T-cell (primary cell): ENCODE measurements around the gene CBY2. TPM values are rescaled to one million over a fixed set of nuclear protein-coding genes. Genes with fewer than 3 reads are reported as not detected.
"Not testable (repeated sequence)": the region's sequence is repeated elsewhere in the genome, so short reads cannot be mapped to it uniquely, and the experiment has no call there.

Source experiments
- ATAC-seq, 4 experiments: fragments of 200-7000 bp in 3 of 4; fragments of 150-1000 bp in 1 of 4; cut with Tn5 transposase; replicated peaks in 1 of 4; 1 replicate in 3 of 4; 2 replicates in 1 of 4; pipeline ENCODE4 v1.10.0; 2021; ENCODE audit warnings: moderate library complexity in 3 of 4, mild to moderate bottlenecking in 2 of 4, moderate number of reproducible peaks in 1 of 4
- CTCF ChIA-PET, 2 donors: fragments of 300-600 bp; sonication (Branson Sonifier 250); formaldehyde crosslinking; loops; one replicate each; lab custom pipeline; 2022; ENCODE audit warnings: antibody characterized with exemption in 2 of 2; lab: Charles Lee
- POLR2A ChIA-PET, 2 donors: fragments of 300-600 bp; sonication (Branson Sonifier 250); formaldehyde crosslinking; loops; one replicate each; lab custom pipeline; 2022; ENCODE audit warnings: antibody characterized with exemption in 2 of 2; lab: Charles Lee
- DNase-seq, 35 experiments: peaks; one replicate each; pipeline versions ENCODE4 v3.0.0 to v3.0.0-alpha.2; 2013 to 2023
- H3K27ac ChIP-seq: one replicate; pipeline ENCODE4 v1.5.1; 2013; ENCODE audit warnings: low read length
- H3K27me3 ChIP-seq, 2 experiments: replicated peaks in 1 of 2; 1 replicate in 1 of 2; 2 replicates in 1 of 2; pipeline versions ENCODE4 v1.6.1 to v1.7.0; 2013; ENCODE audit warnings: low read length in 1 of 2, mixed read lengths in 1 of 2; ENCODE audit not compliant: control insufficient read depth in 2 of 2, insufficient read depth in 2 of 2; ENCODE audit errors: extremely low read depth in 1 of 2
- H3K36me3 ChIP-seq, 2 donors: 1 replicate in 1 of 2; 2 replicates in 1 of 2; pipeline versions ENCODE4 v1.6.1 to v1.7.0; 2013; ENCODE audit warnings: low read length in 1 of 2; ENCODE audit not compliant: control insufficient read depth in 2 of 2, insufficient read depth in 1 of 2; ENCODE audit errors: extremely low read depth in 1 of 2
- H3K4me1 ChIP-seq, 2 experiments: 1 replicate in 1 of 2; 2 replicates in 1 of 2; pipeline versions ENCODE4 v1.6.1 to v1.7.0; 2013; ENCODE audit warnings: low read length in 2 of 2, mixed read lengths in 1 of 2; ENCODE audit not compliant: insufficient read depth in 2 of 2, control insufficient read depth in 1 of 2; ENCODE audit errors: extremely low read depth in 1 of 2
- H3K4me3 ChIP-seq, 2 donors: 1 replicate in 1 of 2; 2 replicates in 1 of 2; pipeline versions ENCODE4 v1.5.1 to v1.7.0; 2013; ENCODE audit warnings: mild to moderate bottlenecking in 2 of 2, low read length in 1 of 2, moderate library complexity in 1 of 2; ENCODE audit not compliant: control insufficient read depth in 1 of 2; ENCODE audit errors: extremely low read depth in 1 of 2
- H3K9me3 ChIP-seq: 2 replicates; pipeline ENCODE4 v1.7.0; 2013
- H3K27ac Mint-ChIP-seq, 2 donors: one replicate each; pipeline ENCODE4 v1.8.0; 2020 to 2021; ENCODE audit warnings: mild to moderate bottlenecking in 2 of 2, mixed read lengths in 2 of 2
- H3K27me3 Mint-ChIP-seq, 2 donors: one replicate each; pipeline ENCODE4 v1.8.0; 2021 to 2022; ENCODE audit warnings: mixed read lengths in 2 of 2
- H3K36me3 Mint-ChIP-seq: one replicate; pipeline ENCODE4 v1.8.0; 2021; ENCODE audit warnings: mixed read lengths
- H3K4me1 Mint-ChIP-seq, 3 donors: one replicate each; pipeline ENCODE4 v1.8.0; 2020 to 2022; ENCODE audit warnings: mixed read lengths in 3 of 3, mild to moderate bottlenecking in 1 of 3
- H3K4me3 Mint-ChIP-seq, 3 donors: one replicate each; pipeline ENCODE4 v1.8.0; 2020 to 2022; ENCODE audit warnings: mild to moderate bottlenecking in 3 of 3, mixed read lengths in 3 of 3, moderate library complexity in 3 of 3
- H3K9me3 Mint-ChIP-seq, 3 donors: one replicate each; pipeline ENCODE4 v1.8.0; 2020 to 2022; ENCODE audit warnings: mixed read lengths in 3 of 3
- WGBS: methylation state at CpG from one replicate; pipeline ENCODE4 v1.1.5; 2013; ENCODE audit warnings: missing lambda C conversion rate; ENCODE audit not compliant: insufficient coverage; 5-methylcytosine and 5-hydroxymethylcytosine counted together
- total RNA-seq, 35 experiments: library from RNA in 6 of 35; stranded (reverse) in 6 of 35; fragments of 120-200 nt in 1 of 35; gene quantifications; one replicate each; pipeline versions ENCODE4 v1.2.1 to v1.2.4 and lab custom pipeline; 2013 to 2026

CBY2 gene
- total RNA-seq, 5 donors from 2014 or later (not counting 1 experiment from before 2014, with no cell fraction given) = 0.22 to 0.75 (median 0.56) TPM; not detected in 1

GRCh38 chr13:45756498-45756897 lies 54.4 kb downstream of the CBY2 start:
- H3K27me3 Mint-ChIP-seq, H3K4me3 Mint-ChIP-seq, POLR2A ChIA-PET, H3K27ac ChIP-seq, H3K4me3 ChIP-seq, H3K4me1 ChIP-seq, H3K36me3 ChIP-seq, H3K27me3 ChIP-seq, ATAC-seq, DNase-seq, H3K36me3 Mint-ChIP-seq, H3K27ac Mint-ChIP-seq, H3K4me1 Mint-ChIP-seq, H3K9me3 ChIP-seq: not testable (repeated sequence)
- CTCF ChIA-PET = interaction anchor here in 1 of 2 donors (0.6 kb wide), 1 partner anchor 710 kb away, joined by 4 read pairs; no protein-coding TSS in a partner anchor
- no CpG with 5 or more reads among the region's 1 CpG for WGBS
- H3K9me3 Mint-ChIP-seq = peaks cover 5 to 14% (median 12%) of the 10 kb centered on the region in 3 donors

- not testable (repeated sequence) for ATAC-seq, H3K27me3 Mint-ChIP-seq
Observed at GRCh38 chr13:45757589-45757988, 55.5 kb downstream of the CBY2 start.

GRCh38 chr13:45763419-45763818 lies 61.3 kb downstream of the CBY2 start:
- CTCF ChIA-PET = no interaction called here
- ATAC-seq (no peak), DNase-seq (no peak)
- H3K9me3 ChIP-seq = no peaks in the 10 kb centered on the region
- Mint-ChIP-seq H3K4me3 (no peak overlapping the region), H3K36me3 (peaks cover 2% of the 10 kb centered on the region), H3K27ac (no peak overlapping the region), H3K9me3 (peaks cover 0 to 8% (median 0%) of the 10 kb centered on the region in 3 donors), H3K27me3 (peaks cover 6 to 16% of the 10 kb centered on the region in 2 donors), H3K4me1 (peaks cover under 1 to 15% (median 1%) of the 10 kb centered on the region in 3 donors)
- H3K4me3 ChIP-seq = no peak overlapping the region
- peaks cover 0 to 7% of the 10 kb centered on the region in 2 experiments for H3K4me1 ChIP-seq
- H3K27me3 ChIP-seq = peaks cover 0 to 3% of the 10 kb centered on the region in 2 experiments
- POLR2A ChIA-PET = no interaction called here
- 74% methylated on average over 3 of the region's 4 CpGs for WGBS
- no peaks in the 10 kb centered on the region for H3K36me3 ChIP-seq
- no peak overlapping the region for H3K27ac ChIP-seq

More at GRCh38 chr13:45757589-45757988, 55.5 kb downstream of the CBY2 start:
- CTCF ChIA-PET, H3K4me1 ChIP-seq, H3K27ac Mint-ChIP-seq, POLR2A ChIA-PET, H3K9me3 ChIP-seq, H3K4me3 ChIP-seq, DNase-seq, H3K36me3 ChIP-seq, H3K4me3 Mint-ChIP-seq, H3K27me3 ChIP-seq, H3K4me1 Mint-ChIP-seq, H3K36me3 Mint-ChIP-seq, H3K27ac ChIP-seq: not testable (repeated sequence)
- no CpG with 5 or more reads among the region's 3 CpGs for WGBS
- peaks cover 5 to 14% (median 12%) of the 10 kb centered on the region in 3 donors for H3K9me3 Mint-ChIP-seq

Other genes with a start within 250 kb of the CBY2 start
- 10 to 100 TPM; 40.0 to 47.0 (median 42.3) TPM for gene COG3, start 237.4 kb upstream of the CBY2 start, total RNA-seq
- gene ERICH6B, start 86.6 kb upstream of the CBY2 start, total RNA-seq = not detected
- 1 to 10 TPM in 3 of 5 donors, under 1 TPM in 2; 0.19 to 4.8 (median 2.4) TPM for gene SIAH3, start 149.4 kb downstream of the CBY2 start, total RNA-seq